GM18868 (cell line): ENCODE results near the gene MBP.

Experiments used
- ATAC-seq: cut with Tn5 transposase; IDR thresholded peaks from one replicate; pipeline ENCODE4 v1.9.1; 2021; ENCODE audit warnings: mild to moderate bottlenecking, moderate library complexity; ENCODE audit not compliant: unreplicated experiment

Gene MBP

DNA sequence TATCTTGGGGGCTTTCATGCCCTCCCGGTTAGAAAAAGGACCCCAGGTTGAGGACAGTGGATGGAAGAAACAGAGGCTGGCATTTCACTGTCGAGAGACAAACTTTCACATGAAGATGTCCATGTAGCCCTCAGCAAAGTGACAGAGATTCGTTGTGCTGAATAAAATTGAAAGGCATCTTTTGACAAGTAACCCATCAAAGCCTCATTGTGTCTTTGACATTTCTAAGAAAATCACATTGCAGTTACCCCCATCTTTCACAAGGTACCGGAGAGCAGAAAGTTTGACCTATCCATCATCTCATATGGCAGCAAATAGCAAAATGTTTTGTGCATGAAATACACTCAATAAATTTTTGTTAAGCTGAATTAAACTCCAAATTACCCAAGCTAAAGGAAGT, 2.0 kb upstream of the MBP start:
- no peak for ATAC-seq

DNA sequence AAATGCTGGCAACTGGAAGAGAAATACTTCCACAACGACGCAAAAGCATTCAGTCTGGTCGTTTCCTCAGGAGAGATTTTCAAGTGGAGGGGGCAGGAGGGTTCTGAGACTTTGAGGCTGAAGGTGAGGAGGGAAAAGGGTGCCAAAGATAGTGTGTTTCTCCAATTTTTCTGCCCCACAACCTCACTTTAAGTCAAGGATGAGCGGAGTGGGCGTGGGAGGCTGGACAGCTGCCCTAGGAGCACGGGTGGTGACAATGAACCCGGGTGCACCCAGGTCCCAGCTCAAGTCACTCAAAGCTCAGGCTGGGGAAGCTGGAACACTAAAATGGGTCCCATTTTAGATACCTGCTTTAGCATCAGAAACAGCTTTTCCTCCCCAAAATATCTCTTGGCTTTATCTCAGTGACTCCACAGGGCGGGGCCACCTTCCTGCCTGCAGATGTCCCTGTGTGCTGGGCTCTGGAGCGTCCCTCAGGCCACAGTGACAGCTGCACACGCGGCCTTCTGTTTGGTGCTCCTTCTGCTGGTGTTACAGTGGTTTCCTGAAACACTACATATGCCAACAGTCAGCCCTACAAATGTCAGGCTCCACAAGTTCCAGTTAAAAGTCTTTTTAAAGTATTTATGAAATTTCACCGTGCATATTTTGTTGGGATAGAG, 1.4 kb upstream of the MBP start:
- ATAC-seq: peak; percentile 31

DNA sequence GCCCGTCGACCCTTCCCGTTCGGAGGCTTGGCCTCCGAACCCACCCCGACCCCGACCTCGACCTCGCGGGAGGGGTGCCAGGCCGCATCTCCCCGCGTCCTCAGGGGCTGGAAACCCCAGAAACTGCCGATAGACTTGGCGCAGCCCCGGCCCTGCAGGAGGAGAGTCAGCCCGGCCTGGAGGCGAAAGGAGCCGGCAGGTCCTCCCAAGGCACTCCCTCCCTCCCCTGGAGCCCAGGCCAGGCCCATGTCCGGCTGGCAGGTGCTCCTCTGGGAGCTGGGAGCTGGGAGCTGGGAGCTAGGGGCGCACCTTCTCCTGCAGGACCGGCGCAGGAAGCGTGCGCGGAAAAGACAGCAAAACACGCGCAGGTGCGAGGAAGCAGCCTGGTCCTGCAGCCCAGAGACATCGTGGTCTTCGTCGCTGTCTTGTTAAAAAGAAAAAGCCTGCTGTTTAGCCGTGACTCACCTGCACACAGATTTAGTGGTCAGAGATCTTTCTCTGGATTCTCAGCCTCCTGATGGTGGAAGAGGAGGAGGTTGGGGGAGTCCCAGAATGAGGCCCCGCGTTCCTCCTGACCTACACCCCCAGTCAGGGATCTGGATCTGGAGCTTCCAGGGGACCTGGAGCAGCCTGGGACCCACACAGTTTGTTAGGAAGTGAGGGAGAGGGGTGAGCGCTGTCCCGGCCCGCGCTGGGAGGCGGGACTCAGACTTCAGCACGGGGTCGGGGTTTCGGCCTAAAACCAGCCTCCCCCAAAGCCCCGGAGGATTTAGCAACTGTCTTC, 660 bp upstream of the MBP start:
- no peak for ATAC-seq

DNA sequence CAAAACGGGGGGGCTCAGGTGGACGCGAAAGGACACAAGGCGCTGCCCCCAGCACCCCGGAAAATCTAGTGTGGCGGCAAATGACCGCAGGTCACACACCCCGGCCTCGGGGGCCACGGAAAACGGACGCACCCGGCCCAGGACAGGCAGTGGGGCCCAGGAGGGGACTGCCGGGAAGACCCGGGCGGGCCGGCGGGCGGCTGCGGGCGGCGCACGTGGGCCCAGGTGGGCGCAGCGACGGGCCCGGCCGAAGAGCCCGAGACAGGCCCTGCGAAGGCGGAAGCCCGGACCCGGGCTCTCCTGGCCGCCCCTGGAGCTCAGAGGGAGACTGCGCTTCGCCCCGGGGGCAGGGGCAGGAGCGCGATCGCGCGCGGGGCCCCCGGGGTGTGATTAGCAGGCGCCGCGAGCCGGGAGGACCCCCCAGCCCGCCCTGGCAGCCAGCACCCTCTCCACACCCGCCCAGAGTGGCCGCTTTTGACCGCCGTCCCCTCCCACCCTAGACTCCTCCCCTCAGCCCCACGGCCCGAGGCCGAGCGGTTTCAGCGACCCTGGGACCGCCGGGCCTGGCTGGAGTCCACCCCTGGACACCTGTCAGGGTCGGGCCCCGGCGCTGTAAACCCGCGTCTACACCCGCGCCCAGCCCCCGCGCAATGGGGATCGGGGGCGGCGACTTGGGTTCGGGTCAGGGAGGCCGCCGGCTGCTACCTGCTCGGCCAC, 773 bp downstream of the MBP start:
- peak; percentile 41 for ATAC-seq

- no peak for ATAC-seq
Measured at GRCh38 chr18:77131100-77131651, 1.4 kb downstream of the MBP start.

DNA sequence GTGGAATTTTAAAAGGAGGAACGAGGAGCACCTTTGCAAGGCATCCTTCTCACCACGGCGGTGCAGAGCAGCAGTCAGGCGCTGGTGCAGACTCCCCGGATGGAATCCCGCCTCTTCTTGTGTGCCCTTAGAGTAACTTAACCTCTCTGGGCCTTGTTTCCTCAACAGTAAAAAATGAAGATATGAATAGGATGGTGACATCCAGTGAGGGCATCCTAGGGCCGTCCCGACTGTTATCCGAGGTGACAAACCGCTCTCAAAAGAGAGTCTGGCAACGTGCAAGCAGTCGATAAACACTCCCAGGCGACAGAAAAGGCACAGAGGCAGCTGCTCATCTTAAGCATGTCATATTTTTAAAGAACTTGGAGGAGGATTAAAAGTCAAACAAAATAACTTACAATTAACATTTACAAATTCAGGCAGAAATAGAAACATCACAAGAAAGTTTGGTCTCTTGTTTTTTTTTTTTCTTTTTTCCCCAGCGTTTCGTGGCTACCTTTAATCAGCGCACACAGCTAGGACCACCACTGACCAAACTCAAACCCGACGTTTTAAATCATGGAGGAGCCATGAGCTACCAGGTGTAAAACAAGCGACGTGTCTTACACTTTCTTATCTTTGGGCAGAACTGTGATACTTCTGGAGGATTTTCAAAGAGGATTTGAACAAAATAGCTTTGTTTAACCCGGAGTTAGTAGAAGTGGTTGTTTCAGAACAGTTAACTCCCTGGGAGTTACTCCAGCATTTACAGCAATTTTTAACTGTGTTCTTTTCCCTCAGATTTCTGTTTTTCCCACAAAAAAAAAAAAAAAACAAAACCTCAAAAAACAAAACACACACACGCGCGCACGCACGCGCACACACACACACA, 2.1 kb downstream of the MBP start:
- ATAC-seq: no peak

DNA sequence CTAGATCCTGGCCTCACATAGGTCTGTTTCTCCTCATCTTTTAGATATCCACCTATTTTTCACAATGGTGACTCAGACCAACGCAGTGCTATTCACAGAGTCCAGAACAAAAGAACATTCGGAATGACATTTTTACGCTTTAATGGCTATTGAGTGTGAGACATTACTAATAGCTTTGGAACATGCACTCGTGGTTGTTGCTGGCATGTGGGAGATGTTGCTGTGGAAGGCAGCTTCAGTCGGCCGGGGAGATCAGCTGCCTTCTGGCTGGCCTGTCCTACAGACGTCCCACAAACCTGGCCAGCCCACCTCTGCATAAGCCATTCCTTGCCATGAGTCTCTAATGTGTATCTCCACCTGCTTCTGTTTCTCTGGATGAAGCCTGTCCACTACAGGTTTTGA, 3.4 kb downstream of the MBP start:
- ATAC-seq: no peak

DNA sequence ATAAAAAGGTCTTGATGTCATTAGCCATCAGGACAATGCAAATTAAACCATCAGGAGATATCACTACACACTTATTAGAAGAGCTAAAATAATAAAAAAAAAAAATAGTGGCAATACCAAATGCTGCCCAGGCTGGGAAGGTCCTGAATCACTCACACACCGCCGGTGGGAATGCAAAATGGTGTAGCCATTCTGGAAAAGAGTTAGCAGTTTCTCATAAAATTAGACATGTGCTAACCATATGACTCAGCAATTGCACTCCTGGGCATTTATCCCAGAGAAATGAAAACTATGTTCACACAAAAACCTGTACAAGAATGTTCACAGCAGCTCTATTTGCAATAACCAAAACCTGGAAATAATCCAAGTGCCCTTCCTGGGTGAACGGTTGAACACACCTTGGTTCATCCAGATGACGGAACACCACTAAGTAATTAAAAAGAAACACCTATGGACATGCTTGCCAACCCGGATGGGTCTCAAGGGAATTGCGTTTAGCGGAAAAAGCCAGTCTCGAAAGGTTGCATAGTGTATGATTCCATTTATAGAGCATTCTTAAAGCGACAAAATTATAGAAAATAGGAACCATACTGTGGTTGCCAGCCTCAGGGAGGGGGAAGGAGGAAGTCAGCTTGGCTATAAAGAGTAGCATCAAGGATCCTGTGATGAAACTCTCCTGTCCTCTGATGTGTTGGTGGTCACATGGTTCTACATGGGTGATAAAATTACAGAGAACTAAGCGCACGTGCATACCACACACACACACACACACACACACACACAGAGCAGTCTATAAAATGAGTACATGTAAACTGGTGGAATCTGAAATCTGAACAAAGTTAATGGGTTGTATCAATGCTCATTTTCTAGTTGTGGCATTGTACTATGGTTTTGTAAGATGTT, 4.6 kb downstream of the MBP start:
- ATAC-seq: peak; percentile 41

GRCh38 chr18:77124452-77124922, 8.1 kb downstream of the MBP start:
- ATAC-seq: peak; percentile 63

GRCh38 chr18:77123320-77124231, 9.0 kb downstream of the MBP start:
- ATAC-seq: no peak

DNA sequence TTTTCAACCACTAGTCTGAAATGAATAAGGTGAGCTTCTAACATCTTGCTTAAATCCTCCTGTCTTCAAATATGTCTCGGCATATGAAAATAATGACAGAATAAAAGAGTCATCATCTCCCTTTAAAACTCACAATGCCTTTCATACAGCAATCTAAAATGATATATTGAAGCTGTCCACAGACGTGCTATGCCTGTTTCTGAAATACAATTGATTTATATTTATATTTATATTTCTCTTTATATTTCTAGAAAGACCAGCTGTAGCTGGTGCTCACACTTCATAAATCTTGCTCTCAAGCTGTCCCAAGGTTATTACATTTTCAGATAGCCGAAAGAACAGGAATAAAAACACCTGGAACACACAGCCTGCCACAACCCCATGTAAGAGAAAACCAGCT, 11.1 kb downstream of the MBP start:
- no peak for ATAC-seq

DNA sequence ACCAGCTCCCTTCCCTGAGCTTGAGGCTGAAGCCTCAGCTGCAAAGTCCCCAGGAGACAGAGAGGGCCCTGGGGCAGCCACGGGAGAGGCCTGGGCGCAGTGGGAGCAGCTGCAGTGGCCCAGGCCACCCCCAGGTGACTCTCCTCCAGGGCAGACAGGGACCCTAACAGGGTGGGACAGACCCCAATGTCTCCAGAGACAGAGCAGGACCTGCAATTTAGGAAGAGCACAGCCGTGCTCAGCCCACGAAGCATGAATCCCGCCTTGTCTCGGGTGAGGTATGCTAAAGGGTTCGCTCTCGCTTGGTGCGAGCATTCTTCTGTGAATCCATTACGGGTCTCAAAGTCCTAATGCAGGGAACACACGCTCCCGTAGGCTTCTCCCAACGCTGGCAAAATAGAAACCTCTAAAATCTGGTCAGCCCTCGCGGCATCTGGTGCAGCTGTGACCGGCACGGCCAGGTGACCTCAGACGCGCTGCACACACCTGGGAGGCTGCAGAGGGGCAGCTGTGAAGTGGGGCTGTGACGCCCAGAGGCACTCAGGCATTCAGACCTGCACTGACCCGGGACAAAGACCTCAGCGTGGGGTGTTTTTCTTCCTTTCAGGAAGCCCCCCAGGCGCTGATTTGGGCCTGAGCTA, 12.6 kb downstream of the MBP start:
- no peak for ATAC-seq

- no peak for ATAC-seq
Measured at GRCh38 chr18:77119101-77119850, 13.3 kb downstream of the MBP start.

GRCh38 chr18:77118256-77119090, 14.1 kb downstream of the MBP start:
- ATAC-seq: no peak

DNA sequence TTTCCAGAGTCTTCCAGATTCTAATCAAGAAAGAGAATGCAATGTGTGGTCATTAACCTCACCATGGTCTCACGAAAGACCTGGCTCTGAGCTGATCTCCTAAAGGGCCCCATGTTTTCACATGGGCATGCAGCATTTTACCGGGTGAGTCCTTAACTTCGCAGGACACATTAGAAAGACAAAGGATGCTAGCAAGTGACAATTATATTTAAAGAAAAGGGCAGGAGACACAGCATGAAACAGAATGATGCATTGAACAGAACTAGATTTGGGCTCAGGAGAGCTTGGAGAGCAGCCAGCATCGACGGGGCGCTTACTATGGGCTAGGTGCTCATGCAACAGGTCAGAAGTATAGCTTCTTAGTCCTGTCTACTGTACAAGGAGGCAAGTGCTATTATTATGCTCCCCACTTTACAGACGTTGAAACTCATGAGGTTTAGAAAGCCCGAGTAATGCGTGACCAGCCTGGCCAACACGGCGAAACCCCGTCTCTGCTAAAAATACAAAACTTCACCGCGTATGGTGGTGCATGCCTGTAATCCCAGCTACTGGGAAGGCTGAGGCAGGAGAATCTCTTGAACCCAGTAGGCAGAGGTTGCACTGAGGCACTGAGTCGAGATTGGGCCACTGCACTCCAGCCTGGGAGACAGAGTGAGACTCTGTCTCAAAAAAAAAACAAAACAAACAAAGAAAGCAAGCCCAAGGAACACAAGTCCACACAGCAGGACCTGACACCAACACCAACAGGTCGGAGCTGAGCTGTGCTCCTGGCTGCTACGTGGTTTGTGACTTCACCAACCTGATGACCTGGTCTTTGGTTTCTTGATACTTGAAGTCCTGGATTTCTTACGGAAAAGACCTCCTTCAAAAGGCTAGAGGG, 16.1 kb downstream of the MBP start:
- no peak for ATAC-seq
